ENCODE data around the gene GNG3. TPM values are rescaled to one million over a fixed set of nuclear protein-coding genes. Genes with fewer than 3 reads are reported as not detected.
"Not testable (repeated sequence)": the region's sequence is repeated elsewhere in the genome, so short reads cannot be mapped to it uniquely, and the experiment has no call there.

Gene GNG3
- total RNA-seq, 1 donor from 2014 or later = 11.3 TPM

DNA sequence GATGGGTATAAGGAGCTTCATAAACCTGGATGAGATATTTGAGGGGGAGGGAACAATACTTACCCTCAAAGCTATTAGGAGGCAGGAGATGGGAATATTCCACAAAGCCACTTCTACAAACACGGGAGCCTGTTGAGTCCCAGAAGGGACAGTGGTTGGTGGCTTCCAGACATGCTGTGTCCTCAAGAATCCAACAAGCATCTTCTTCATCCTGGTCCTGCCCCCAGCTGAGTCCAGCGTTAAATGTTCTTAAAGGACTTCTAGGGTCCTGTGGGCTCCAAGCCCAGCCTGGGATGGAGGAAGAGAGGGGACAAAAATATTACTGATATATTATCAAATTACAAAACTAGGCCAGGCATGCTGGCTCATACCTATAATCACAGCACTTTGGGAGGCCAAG lies 40.0 kb upstream of the GNG3 start:
- peaks cover 59% of the 10 kb centered on the region for H3K4me1 Mint-ChIP-seq
- no peak for DNase-seq (ENCODE audit: low read depth, low spot score)
- H3K36me3 Mint-ChIP-seq (ENCODE audit: low read depth) = peaks cover 18% of the 10 kb centered on the region
- peaks cover 6% of the 10 kb centered on the region for H3K27me3 Mint-ChIP-seq (ENCODE audit: low read depth)
- H3K9me3 Mint-ChIP-seq = no peaks in the 10 kb centered on the region
- peak overlapping the region; percentile 100 for H3K4me3 Mint-ChIP-seq
- no peak overlapping the region for H3K27ac Mint-ChIP-seq (ENCODE audit: unreplicated experiment)
- TF ChIP-seq, protein P1, sequence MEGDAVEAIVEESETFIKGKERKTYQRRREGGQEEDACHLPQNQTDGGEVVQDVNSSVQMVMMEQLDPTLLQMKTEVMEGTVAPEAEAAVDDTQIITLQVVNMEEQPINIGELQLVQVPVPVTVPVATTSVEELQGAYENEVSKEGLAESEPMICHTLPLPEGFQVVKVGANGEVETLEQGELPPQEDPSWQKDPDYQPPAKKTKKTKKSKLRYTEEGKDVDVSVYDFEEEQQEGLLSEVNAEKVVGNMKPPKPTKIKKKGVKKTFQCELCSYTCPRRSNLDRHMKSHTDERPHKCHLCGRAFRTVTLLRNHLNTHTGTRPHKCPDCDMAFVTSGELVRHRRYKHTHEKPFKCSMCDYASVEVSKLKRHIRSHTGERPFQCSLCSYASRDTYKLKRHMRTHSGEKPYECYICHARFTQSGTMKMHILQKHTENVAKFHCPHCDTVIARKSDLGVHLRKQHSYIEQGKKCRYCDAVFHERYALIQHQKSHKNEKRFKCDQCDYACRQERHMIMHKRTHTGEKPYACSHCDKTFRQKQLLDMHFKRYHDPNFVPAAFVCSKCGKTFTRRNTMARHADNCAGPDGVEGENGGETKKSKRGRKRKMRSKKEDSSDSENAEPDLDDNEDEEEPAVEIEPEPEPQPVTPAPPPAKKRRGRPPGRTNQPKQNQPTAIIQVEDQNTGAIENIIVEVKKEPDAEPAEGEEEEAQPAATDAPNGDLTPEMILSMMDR (conservative IDR thresholded peaks at IDR 0.05) = no peak

DNA sequence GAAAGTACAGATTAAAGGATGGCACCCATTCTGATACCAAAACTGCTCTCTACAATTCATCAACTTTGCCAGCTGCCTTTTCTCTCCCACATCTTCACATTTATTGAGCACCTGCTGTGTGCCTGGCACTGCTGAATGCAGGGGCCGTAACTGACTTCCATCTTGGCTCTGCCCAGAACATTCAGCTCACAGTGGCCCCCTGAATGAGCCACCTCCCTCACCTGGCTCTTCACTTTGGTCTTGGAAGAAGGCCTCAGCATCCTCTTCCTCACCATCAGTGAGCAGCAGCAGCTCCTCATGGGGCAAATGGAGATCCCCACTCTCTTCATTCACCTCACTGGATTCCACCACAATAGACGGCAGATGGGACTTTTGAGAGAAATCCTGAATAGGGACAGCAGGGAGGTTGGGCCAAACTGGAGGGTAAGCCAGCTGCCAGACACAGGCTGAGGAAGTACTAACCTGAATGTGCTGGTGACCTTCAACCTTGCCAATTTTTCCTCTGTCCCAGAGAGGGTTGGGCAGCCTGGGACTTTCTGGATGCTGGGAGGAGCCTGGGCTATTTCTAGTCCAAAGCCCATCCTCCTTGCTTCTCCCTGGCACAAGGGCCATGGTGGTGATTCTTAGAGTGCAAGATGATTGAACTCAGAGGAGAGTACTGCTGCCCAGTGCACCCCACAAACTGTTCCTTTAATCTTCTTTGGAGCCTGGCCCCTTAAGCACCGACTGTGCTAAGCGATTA lies 37.9 kb upstream of the GNG3 start:
- no peaks in the 10 kb centered on the region for H3K9me3 Mint-ChIP-seq
- DNase-seq (ENCODE audit: low read depth, low spot score) = no peak

DNA sequence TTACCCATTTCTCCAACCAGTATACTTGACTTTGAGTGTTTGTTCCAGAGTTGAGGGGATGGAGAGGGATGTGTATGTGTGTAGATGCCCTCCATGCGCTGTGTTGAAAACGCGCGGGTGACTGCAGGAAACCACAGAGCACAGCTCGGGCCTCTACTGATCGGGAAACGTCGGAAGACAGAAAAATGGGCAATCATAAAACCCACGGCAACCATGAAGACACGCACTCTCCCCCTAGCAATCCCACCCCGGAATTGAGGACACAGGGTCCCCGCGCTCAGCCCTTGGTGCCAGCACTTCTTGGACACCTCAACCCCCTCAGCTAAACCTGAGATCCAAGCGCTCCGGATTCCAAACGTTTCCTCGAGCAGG lies 36.3 kb upstream of the GNG3 start:
- Mint-ChIP-seq H3K4me3 (peak overlapping the region; percentile 100), H3K27me3 (ENCODE audit: low read depth) (no peaks in the 10 kb centered on the region), H3K4me1 (peaks cover 53% of the 10 kb centered on the region), H3K27ac (ENCODE audit: unreplicated experiment) (peak overlapping the region; percentile 97), H3K36me3 (ENCODE audit: low read depth) (peaks cover 10% of the 10 kb centered on the region), H3K9me3 (no peaks in the 10 kb centered on the region)
- DNase-seq (ENCODE audit: low read depth, low spot score) = no peak
- TF ChIP-seq, protein P1 (conservative IDR thresholded peaks at IDR 0.05) = no peak

More for the DNA sequence above, 37.9 kb upstream of the GNG3 start:
- H3K27me3 Mint-ChIP-seq (ENCODE audit: low read depth) = peaks cover 6% of the 10 kb centered on the region
- H3K4me1 Mint-ChIP-seq = peaks cover 60% of the 10 kb centered on the region
- H3K4me3 Mint-ChIP-seq = peak overlapping the region; percentile 100
- H3K27ac Mint-ChIP-seq (ENCODE audit: unreplicated experiment) = no peak overlapping the region
- TF ChIP-seq, protein P1 (conservative IDR thresholded peaks at IDR 0.05) = no peak
- peaks cover 16% of the 10 kb centered on the region for H3K36me3 Mint-ChIP-seq (ENCODE audit: low read depth)

DNA sequence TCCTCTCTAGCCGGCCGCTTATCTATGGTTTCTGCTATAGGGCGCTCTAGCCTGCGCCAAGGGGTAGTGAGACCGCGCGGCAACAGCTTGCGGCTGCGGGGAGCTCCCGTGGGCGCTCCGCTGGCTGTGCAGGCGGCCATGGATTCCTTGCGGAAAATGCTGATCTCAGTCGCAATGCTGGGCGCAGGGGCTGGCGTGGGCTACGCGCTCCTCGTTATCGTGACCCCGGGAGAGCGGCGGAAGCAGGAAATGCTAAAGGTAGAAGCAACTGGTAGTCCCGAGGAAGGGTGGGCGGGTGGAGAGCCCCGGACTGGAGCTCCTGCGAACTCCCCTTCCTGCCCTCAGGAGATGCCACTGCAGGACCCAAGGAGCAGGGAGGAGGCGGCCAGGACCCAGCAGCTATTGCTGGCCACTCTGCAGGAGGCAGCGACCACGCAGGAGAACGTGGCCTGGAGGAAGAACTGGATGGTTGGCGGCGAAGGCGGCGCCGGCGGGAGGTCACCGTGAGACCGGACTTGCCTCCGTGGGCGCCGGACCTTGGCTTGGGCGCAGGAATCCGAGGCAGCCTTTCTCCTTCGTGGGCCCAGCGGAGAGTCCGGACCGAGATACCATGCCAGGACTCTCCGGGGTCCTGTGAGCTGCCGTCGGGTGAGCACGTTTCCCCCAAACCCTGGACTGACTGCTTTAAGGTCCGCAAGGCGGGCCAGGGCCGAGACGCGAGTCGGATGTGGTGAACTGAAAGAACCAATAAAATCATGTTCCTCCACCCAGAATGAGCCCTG lies 35.7 kb upstream of the GNG3 start, which contains the start of the genes LBHD1 and UQCC3:
Gene LBHD1 (minus strand): TSS at position 660 of the 782 bp plus-strand sequence. CDS start 2,236 bp downstream, outside the sequence.
Gene UQCC3 (plus strand): TSS at position 66 of the 782 bp plus-strand sequence. CDS start 73 bp downstream, at position 139.
- Mint-ChIP-seq H3K27me3 (ENCODE audit: low read depth) (no peaks in the 10 kb centered on the region), H3K9me3 (no peaks in the 10 kb centered on the region), H3K4me3 (peak within 1 kb of the TSS; percentile 100), H3K36me3 (ENCODE audit: low read depth) (peaks cover 10% of the 10 kb centered on the region), H3K4me1 (peaks cover 47% of the 10 kb centered on the region), H3K27ac (ENCODE audit: unreplicated experiment) (peak within 1 kb of the TSS; percentile 97)
- peak; percentile 72 for DNase-seq (ENCODE audit: low read depth, low spot score)
- TF ChIP-seq, protein P1 (conservative IDR thresholded peaks at IDR 0.05) = no peak

DNA sequence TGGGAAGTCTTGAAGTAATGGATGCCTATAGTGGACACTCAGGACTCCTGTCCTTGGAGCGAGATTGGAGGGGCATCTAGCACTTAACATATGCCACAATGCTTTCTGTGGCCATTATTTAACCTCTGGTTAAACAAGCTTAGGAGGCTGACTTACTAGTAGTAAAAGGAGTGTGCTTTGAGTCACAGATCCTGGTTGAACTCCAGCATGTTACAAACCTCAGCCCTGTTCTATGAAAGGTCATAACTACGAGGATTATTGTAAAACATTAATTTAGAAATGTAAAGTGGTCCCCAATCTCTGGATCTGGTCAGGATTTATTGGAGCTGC lies 34.3 kb upstream of the GNG3 start:
- TF ChIP-seq, protein P1 (conservative IDR thresholded peaks at IDR 0.05) = no peak
- DNase-seq (ENCODE audit: low read depth, low spot score) = no peak
- Mint-ChIP-seq H3K27me3 (ENCODE audit: low read depth) (no peaks in the 10 kb centered on the region), H3K36me3 (ENCODE audit: low read depth) (peaks cover 10% of the 10 kb centered on the region), H3K27ac (ENCODE audit: unreplicated experiment) (no peak overlapping the region), H3K9me3 (no peaks in the 10 kb centered on the region), H3K4me1 (peaks cover 50% of the 10 kb centered on the region), H3K4me3 (peak overlapping the region; percentile 100)

DNA sequence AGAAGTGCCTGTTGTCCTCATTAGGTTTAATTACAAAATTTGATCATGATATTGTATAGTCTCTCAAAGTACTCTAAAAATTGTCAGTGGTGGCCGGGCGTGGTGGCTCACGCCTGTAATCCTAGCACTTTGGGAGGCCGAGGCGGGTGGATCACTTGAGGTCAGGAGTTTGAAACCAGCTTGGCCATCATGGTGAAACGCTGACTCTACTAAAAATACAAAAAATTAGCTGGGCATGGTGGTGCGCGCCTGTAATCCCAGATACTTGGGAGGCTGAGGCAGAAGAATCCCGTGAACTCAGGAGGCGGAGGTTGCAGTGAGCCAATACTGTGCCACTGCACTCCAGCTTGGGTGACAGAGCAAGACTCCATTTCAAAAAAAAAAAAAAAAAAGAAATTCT lies 32.1 kb upstream of the GNG3 start:
- H3K9me3 Mint-ChIP-seq; H3K27me3 Mint-ChIP-seq (ENCODE audit: low read depth); H3K27ac Mint-ChIP-seq (ENCODE audit: unreplicated experiment); H3K36me3 Mint-ChIP-seq (ENCODE audit: low read depth); DNase-seq (ENCODE audit: low read depth, low spot score): not testable (repeated sequence)
- Mint-ChIP-seq H3K4me3 (peak overlapping the region; percentile 55), H3K4me1 (peaks cover 50% of the 10 kb centered on the region)
